HepG2 (cell line): Measurements from ENCODE around the gene PCYT2. TPM values are rescaled to one million over a fixed set of nuclear protein-coding genes. Genes with fewer than 3 reads are reported as not detected.

Experiments used
- ATAC-seq: fragments of 200-7000 bp; cut with Tn5 transposase; 3 replicates; pipeline ENCODE4 v1.9.1; 2020; ENCODE audit warnings: mild to moderate bottlenecking, moderate library complexity
- BruUV-seq: library from RNA; stranded (reverse); fragments of 400-500 nt; replicated peaks from 2 replicates; lab custom pipeline; 2021; lab: Mats Ljungman, UMichigan
- CTCF ChIA-PET: fragments of 300-600 bp; formaldehyde crosslinking; extraction: SDS; loops from one replicate; lab custom pipeline; 2021; ENCODE audit warnings: low total read pairs, inconsistent platforms, low intra/inter-chr PET ratio; lab: Yijun Ruan, JAX
- POLR2A ChIA-PET: fragments of 350-600 bp; sonication (Branson Sonifier 250); formaldehyde crosslinking; loops from one replicate; lab custom pipeline; 2020; ENCODE audit warnings: antibody characterized with exemption, inconsistent platforms; lab: Yijun Ruan, JAX
- DNase-seq: peaks from one replicate; pipeline ENCODE4 v3.0.0-alpha.2; 2015; ENCODE audit warnings: low spot score
- FAIRE-seq: peaks from 3 replicates; lab custom pipeline; 2011; peaks lifted over from hg19 to GRCh38; lab: Jason Lieb, UNC
- H2AFZ ChIP-seq: one replicate; pipeline ENCODE4 v1.6.1; 2011; ENCODE audit warnings: low read length, inconsistent platforms
- H3K27ac ChIP-seq: fragments of 300-600 bp; 3 replicates; pipeline ENCODE4 v1.8.0; 2011; ENCODE audit warnings: mixed run types, mild to moderate bottlenecking, mixed read lengths, low read length, inconsistent platforms; ENCODE audit not compliant: insufficient read depth; ENCODE audit errors: extremely low read length
- H3K27me3 ChIP-seq, 2 experiments: fragments of 200-600 bp in 1 of 2; 2 replicates in 1 of 2; 3 replicates in 1 of 2; pipeline versions ENCODE4 v1.6.0 to v1.8.0; 2011; ENCODE audit warnings: low read length in 2 of 2, mild to moderate bottlenecking in 2 of 2, moderate library complexity in 2 of 2, inconsistent platforms in 1 of 2; ENCODE audit not compliant: insufficient read depth in 2 of 2, control insufficient read depth in 1 of 2
- H3K36me3 ChIP-seq, 2 experiments: fragments of 200-600 bp in 1 of 2; replicated peaks in 1 of 2; 2 replicates in 1 of 2; 3 replicates in 1 of 2; pipeline versions ENCODE4 v1.5.1 to v1.8.0; 2011; ENCODE audit warnings: low read length in 2 of 2, inconsistent platforms in 1 of 2; ENCODE audit not compliant: insufficient read depth in 2 of 2, control insufficient read depth in 1 of 2
- H3K4me1 ChIP-seq: 2 replicates; pipeline ENCODE4 v1.5.1; 2012; ENCODE audit warnings: low read length, inconsistent platforms; ENCODE audit not compliant: insufficient read depth
- H3K4me2 ChIP-seq: 2 replicates; pipeline ENCODE4 v1.6.0; 2011; ENCODE audit warnings: low read depth, low read length, inconsistent platforms
- H3K4me3 ChIP-seq, 3 experiments: fragments of 200-600 bp in 1 of 3; sonication (generic), shearing (Covaris generic) in 1 of 3; replicated peaks in 1 of 3; 2 replicates each; pipeline ENCODE4 v1.5.1; 2011 to 2016; ENCODE audit warnings: low read length in 3 of 3, inconsistent platforms in 2 of 3, low read depth in 2 of 3, mild to moderate bottlenecking in 2 of 3, control low read depth in 1 of 3, mixed read lengths in 1 of 3; ENCODE audit not compliant: insufficient read depth in 1 of 3
- H3K79me2 ChIP-seq: one replicate; pipeline ENCODE4 v1.6.1; 2011; ENCODE audit warnings: low read length, inconsistent platforms; ENCODE audit not compliant: insufficient read depth
- H3K9ac ChIP-seq: 2 replicates; pipeline ENCODE4 v1.6.0; 2011; ENCODE audit warnings: mild to moderate bottlenecking, low read depth, low read length, inconsistent platforms; ENCODE audit not compliant: insufficient read depth
- H3K9me3 ChIP-seq: 2 replicates; pipeline ENCODE4 v1.5.1; 2012; ENCODE audit warnings: mild to moderate bottlenecking, low read length
- H4K20me1 ChIP-seq: 2 replicates; pipeline ENCODE4 v1.6.0; 2011; ENCODE audit warnings: inconsistent platforms, mild to moderate bottlenecking, low read length, moderate library complexity; ENCODE audit not compliant: insufficient read depth
- AGO2 ChIP-seq: fragments of 200-400 bp; formaldehyde crosslinking; optimal IDR thresholded peaks from 2 replicates; pipeline ENCODE3; 2017; ENCODE audit warnings: mild to moderate bottlenecking, low read depth, low read length, moderate library complexity
- ERF ChIP-seq: IDR thresholded peaks from 2 replicates; pipeline ENCODE4 v1.6.1; 2018; ENCODE audit warnings: missing biosample characterization, missing genetic modification reagents
- JUNB ChIP-seq: sonication (generic); formaldehyde crosslinking; IDR thresholded peaks from 2 replicates; pipeline ENCODE4 v1.8.0; 2022; ENCODE audit warnings: missing genetic modification reagents, mild to moderate bottlenecking, borderline replicate concordance
- RBM22 ChIP-seq: fragments of 200-400 bp; formaldehyde crosslinking; optimal IDR thresholded peaks from 2 replicates; pipeline ENCODE3; 2017; ENCODE audit warnings: mild to moderate bottlenecking, low read length, moderate library complexity
- RFX1 ChIP-seq: fragments of 450-650 bp; IDR thresholded peaks from 2 replicates; pipeline ENCODE4 v1.6.1; 2017
- ZNF234 ChIP-seq: sonication (generic); formaldehyde crosslinking; conservative IDR thresholded peaks from 2 replicates; pipeline ENCODE4 v1.5.1; 2020; ENCODE audit warnings: mild to moderate bottlenecking, missing genetic modification reagents
- ZNF430 ChIP-seq: sonication (generic); formaldehyde crosslinking; IDR thresholded peaks from 2 replicates; pipeline ENCODE4 v1.9.0; 2021; ENCODE audit warnings: mild to moderate bottlenecking, missing genetic modification reagents
- WGBS: methylation state at CpG from one replicate; pipeline ENCODE4 v1.1.6; 2017; ENCODE audit warnings: low lambda C conversion rate; 5-methylcytosine and 5-hydroxymethylcytosine counted together
- in situ Hi-C: cut with HindIII; loops from 2 replicates; pipeline ENCODE4 v1.10.0; 2017; ENCODE audit warnings: low pct_unique_long_range_greater_than_20kb; ENCODE audit not compliant: extremely low pct_ligation_motif_present
- intact Hi-C: fragments of 100-400 bp; cut with micrococcal nuclease; formaldehyde crosslinking; loops from one replicate; pipeline ENCODE4 v1.10.0; 2022; ENCODE audit not compliant: unreplicated experiment
- polyA plus RNA-seq, 8 experiments: library from polyadenylated mRNA; depleted of rRNA in 3 of 8; stranded (reverse) in 7 of 8; unstranded in 1 of 8; fragments of >200 nt; fragmentation: Illumina TruSeq in 4 of 8; extraction: Trizol in 4 of 8; gene quantifications; 2 replicates each; pipeline versions ENCODE4 v1.2.1 to v1.2.3, GENCODE V29; 2011 to 2016; ENCODE audit warnings: low read depth in 4 of 8, missing spikeins in 1 of 8, mixed read lengths in 1 of 8; ENCODE audit not compliant: insufficient read depth in 1 of 8
- total RNA-seq, 5 experiments: library from RNA; depleted of rRNA; stranded (reverse); fragments of >200 nt; fragmentation: Illumina TruSeq; extraction: Trizol; gene quantifications; 2 replicates each; pipeline ENCODE4 v1.2.3, GENCODE V29; 2016; ENCODE audit warnings: low read depth in 1 of 5
- TF ChIP-seq, protein P1 (sequence below): sonication (generic); IDR thresholded peaks from 2 replicates; pipeline ENCODE4 v1.6.1; 2016; ENCODE audit warnings: low read depth, borderline replicate concordance
- TF ChIP-seq, protein P2 (sequence below): sonication (generic); formaldehyde crosslinking; IDR thresholded peaks from 2 replicates; pipeline ENCODE4 v1.5.1; 2020; ENCODE audit warnings: mild to moderate bottlenecking, missing genetic modification reagents, moderate library complexity

Gene PCYT2
- total and polyA plus RNA-seq, 2 of the 13 experiments (the other 11 are each of a cell fraction or from before 2014, with no cell fraction given): 147 to 297 TPM

DNA sequence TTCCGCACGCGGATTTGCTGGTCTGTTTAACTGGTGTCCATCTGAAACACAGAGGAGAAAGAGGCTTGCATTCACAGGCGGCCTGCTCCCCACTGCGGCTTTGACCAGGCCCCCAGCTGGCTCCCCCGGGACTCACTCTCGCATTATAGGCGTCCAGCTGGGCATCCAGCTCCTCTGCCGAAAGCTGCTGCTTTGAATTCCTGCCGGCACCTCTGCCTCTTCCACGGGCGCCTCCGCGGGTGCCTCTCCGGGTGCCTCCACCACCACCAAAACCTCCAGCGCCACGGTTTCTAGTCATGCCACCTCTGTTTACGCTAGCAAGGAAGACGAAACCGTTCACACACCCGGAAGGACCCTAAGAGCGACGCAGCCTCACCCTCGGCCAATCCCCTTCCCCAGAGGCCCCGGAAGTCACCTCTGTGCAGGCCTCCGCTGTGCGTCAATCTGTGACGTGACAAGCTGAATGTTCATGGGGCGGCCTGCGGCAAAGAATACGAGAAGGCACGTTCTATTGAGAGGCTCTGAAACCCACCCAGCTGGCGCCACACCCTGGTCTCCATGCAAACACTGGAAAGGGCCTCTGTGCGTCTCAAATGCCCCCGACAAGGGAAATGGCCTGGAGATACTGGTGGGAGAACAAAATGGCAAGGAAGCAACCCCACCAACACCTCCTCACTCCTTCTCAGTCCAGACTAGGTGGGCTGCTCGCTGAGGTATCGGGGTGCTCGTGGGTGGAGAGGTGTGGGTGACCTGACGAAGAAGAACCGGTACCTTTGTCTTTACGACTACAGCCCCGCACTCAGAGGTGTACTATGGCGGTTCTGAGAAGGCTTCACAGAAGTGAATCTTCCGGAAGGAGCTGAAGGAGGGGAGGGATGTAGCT is 22.9 kb downstream of the PCYT2 start:
- ChIA-PET POLR2A (no interaction called here), CTCF (no interaction called here)
- in situ Hi-C loops (no loop called here), intact Hi-C loops (no loop called here)
- H3K79me2 ChIP-seq: peaks cover 52% of the 10 kb centered on the region
- peaks cover 0 to 6% of the 10 kb centered on the region in 2 experiments; a peak in 2 of 5 replicates for H3K27me3 ChIP-seq
- H3K4me1 ChIP-seq: peaks cover 34% of the 10 kb centered on the region
- DNase-seq (no peak), FAIRE-seq (no peak), ATAC-seq (no peak)
- H3K36me3 ChIP-seq: peaks cover 42 to 63% of the 10 kb centered on the region in 2 experiments
- H3K27ac ChIP-seq: no peak overlapping the region
- no peaks in the 10 kb centered on the region for H3K9me3 ChIP-seq
- no peak overlapping the region for H3K9ac ChIP-seq
- no peak overlapping the region for H3K4me3 ChIP-seq
- no peaks in the 10 kb centered on the region for H4K20me1 ChIP-seq
- WGBS: 99% methylated on average over 44 of the region's 44 CpGs
- H3K4me2 ChIP-seq: no peak overlapping the region
- H2AFZ ChIP-seq: no peak overlapping the region
- peak; percentile 73 for TF ChIP-seq AGO2
- TF ChIP-seq RFX1: no peak
- TF ChIP-seq, protein P1, sequence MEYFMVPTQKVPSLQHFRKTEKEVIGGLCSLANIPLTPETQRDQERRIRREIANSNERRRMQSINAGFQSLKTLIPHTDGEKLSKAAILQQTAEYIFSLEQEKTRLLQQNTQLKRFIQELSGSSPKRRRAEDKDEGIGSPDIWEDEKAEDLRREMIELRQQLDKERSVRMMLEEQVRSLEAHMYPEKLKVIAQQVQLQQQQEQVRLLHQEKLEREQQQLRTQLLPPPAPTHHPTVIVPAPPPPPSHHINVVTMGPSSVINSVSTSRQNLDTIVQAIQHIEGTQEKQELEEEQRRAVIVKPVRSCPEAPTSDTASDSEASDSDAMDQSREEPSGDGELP: no peak
- TF ChIP-seq ZNF234 (CRISPR knock-in tag): no peak
- no peak for TF ChIP-seq ERF
- no TSS peak for BruUV-seq

DNA sequence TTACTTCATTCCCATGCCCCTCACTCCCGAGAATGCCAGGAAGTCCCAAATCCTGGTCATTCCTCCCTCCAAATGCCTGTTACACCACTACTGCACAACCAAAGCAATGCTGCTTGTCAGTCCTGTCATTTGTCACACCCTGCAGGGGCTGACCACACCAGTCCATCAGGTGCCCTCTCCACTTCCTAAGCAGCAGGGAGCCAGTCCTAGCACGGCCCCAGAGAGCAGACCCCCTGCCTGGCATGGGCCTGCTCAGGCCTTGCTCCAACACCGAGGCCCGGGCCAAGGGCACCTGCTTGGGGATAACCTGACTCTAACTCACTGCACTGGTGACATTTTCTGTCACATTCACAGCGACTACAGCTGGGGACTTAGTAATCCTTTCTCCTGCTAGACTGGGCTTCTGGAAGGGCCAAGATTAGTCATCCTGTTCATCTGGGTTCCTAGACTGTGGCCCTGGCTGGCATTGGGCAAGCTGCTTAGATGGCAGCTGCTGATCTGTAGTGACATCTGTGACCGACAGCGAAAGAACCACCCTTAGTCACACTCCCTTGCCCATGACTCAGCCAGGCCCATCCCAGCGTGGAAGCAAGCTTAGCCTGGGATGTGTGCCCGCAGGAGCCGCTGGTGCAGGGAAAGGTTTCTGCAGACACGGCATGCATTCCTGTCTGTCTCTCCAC is 25.2 kb downstream of the PCYT2 start:
- no TSS peak for BruUV-seq
- CTCF ChIA-PET: no interaction called here
- TF ChIP-seq RBM22 (peak; percentile 83), AGO2 (peak; percentile 30), ZNF430 (CRISPR knock-in tag) (no peak), JUNB (CRISPR knock-in tag) (no peak)
- TF ChIP-seq, protein P2, sequence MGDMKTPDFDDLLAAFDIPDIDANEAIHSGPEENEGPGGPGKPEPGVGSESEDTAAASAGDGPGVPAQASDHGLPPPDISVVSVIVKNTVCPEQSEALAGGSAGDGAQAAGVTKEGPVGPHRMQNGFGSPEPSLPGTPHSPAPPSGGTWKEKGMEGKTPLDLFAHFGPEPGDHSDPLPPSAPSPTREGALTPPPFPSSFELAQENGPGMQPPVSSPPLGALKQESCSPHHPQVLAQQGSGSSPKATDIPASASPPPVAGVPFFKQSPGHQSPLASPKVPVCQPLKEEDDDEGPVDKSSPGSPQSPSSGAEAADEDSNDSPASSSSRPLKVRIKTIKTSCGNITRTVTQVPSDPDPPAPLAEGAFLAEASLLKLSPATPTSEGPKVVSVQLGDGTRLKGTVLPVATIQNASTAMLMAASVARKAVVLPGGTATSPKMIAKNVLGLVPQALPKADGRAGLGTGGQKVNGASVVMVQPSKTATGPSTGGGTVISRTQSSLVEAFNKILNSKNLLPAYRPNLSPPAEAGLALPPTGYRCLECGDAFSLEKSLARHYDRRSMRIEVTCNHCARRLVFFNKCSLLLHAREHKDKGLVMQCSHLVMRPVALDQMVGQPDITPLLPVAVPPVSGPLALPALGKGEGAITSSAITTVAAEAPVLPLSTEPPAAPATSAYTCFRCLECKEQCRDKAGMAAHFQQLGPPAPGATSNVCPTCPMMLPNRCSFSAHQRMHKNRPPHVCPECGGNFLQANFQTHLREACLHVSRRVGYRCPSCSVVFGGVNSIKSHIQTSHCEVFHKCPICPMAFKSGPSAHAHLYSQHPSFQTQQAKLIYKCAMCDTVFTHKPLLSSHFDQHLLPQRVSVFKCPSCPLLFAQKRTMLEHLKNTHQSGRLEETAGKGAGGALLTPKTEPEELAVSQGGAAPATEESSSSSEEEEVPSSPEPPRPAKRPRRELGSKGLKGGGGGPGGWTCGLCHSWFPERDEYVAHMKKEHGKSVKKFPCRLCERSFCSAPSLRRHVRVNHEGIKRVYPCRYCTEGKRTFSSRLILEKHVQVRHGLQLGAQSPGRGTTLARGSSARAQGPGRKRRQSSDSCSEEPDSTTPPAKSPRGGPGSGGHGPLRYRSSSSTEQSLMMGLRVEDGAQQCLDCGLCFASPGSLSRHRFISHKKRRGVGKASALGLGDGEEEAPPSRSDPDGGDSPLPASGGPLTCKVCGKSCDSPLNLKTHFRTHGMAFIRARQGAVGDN (CRISPR knock-in tag): peak; percentile 10; the same call in 1 of the 2 replicates

More for the DNA sequence above, 25.2 kb downstream of the PCYT2 start:
- Histone ChIP-seq H3K4me1 (peaks cover 22% of the 10 kb centered on the region), H3K9ac (0 out of 2 replicates have a peak overlapping the region, but pooled peaks have one; percentile 14), H3K27me3 (peaks cover 0 to 6% of the 10 kb centered on the region in 2 experiments; a peak in 2 of 5 replicates), H3K9me3 (no peaks in the 10 kb centered on the region), H3K4me3 (no peak overlapping the region), H3K4me2 (no peak overlapping the region), H2AFZ (no peak overlapping the region), H4K20me1 (no peaks in the 10 kb centered on the region), H3K36me3 (peaks cover 42 to 70% of the 10 kb centered on the region in 2 experiments), H3K27ac (no peak overlapping the region), H3K79me2 (peaks cover 42% of the 10 kb centered on the region)
- ATAC-seq: peak; percentile 8; the same call in 2 of the 3 replicates
- 95% methylated on average over 10 of the region's 11 CpGs for WGBS
- POLR2A ChIA-PET: no interaction called here
- no peak for FAIRE-seq
- in situ Hi-C loops: no loop called here
- DNase-seq: no peak
- intact Hi-C loops: no loop called here
